DND-41 (cell line): ENCODE data around the gene GCNT3.
"Not testable (repeated sequence)": the region's sequence is repeated elsewhere in the genome, so short reads cannot be mapped to it uniquely, and the experiment has no call there.

Experiments used
- EZH2 ChIP-seq: IDR thresholded peaks from 3 replicates; pipeline ENCODE4 v1.6.1; 2012; ENCODE audit warnings: borderline replicate concordance, low read depth, mild to moderate bottlenecking, moderate library complexity, low read length, inconsistent platforms; ENCODE audit not compliant: severe bottlenecking
- TF ChIP-seq, protein P1 (sequence below): IDR thresholded peaks from 2 replicates; pipeline ENCODE4 v1.5.1; 2012; ENCODE audit warnings: borderline replicate concordance, low read length, moderate library complexity, mild to moderate bottlenecking; ENCODE audit not compliant: poor library complexity, severe bottlenecking; ENCODE audit errors: extremely low read depth

- TF ChIP-seq, protein P1, sequence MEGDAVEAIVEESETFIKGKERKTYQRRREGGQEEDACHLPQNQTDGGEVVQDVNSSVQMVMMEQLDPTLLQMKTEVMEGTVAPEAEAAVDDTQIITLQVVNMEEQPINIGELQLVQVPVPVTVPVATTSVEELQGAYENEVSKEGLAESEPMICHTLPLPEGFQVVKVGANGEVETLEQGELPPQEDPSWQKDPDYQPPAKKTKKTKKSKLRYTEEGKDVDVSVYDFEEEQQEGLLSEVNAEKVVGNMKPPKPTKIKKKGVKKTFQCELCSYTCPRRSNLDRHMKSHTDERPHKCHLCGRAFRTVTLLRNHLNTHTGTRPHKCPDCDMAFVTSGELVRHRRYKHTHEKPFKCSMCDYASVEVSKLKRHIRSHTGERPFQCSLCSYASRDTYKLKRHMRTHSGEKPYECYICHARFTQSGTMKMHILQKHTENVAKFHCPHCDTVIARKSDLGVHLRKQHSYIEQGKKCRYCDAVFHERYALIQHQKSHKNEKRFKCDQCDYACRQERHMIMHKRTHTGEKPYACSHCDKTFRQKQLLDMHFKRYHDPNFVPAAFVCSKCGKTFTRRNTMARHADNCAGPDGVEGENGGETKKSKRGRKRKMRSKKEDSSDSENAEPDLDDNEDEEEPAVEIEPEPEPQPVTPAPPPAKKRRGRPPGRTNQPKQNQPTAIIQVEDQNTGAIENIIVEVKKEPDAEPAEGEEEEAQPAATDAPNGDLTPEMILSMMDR = not testable (repeated sequence)
- not testable (repeated sequence) for TF ChIP-seq EZH2
These were observed 25.9 kb downstream of the GCNT3 start for GRCh38 chr15:59637507-59637906.
